HG03469 (cell line): Measurements from ENCODE around the gene KCNH6.

Source experiments
- ATAC-seq: cut with Tn5 transposase; IDR thresholded peaks from one replicate; pipeline ENCODE4 v1.9.1; 2021; ENCODE audit warnings: mild to moderate bottlenecking, moderate library complexity, moderate number of reproducible peaks; ENCODE audit not compliant: unreplicated experiment

KCNH6 gene

GRCh38 chr17:63511331-63511730 lies 11.8 kb upstream of the KCNH6 start:
- ATAC-seq, result no peak

GRCh38 chr17:63512388-63512787 lies 10.8 kb upstream of the KCNH6 start:
- no peak for ATAC-seq

- ATAC-seq, result no peak
These were observed 10.1 kb upstream of the KCNH6 start for GRCh38 chr17:63512896-63513644.

- ATAC-seq, result no peak
These were observed 8.7 kb upstream of the KCNH6 start for GRCh38 chr17:63514477-63514876.

- ATAC-seq, result no peak
These were observed 8.2 kb upstream of the KCNH6 start for GRCh38 chr17:63514974-63515373.

- ATAC-seq, result no peak
These were observed 7.7 kb upstream of the KCNH6 start for GRCh38 chr17:63515426-63515825.

- ATAC-seq, result no peak
These were observed 6.0 kb upstream of the KCNH6 start for GRCh38 chr17:63516910-63517824.

- ATAC-seq, result no peak
These were observed 5.2 kb upstream of the KCNH6 start for GRCh38 chr17:63517825-63518534.

- ATAC-seq, result no peak
These were observed 3.9 kb upstream of the KCNH6 start for GRCh38 chr17:63519116-63519881.

- ATAC-seq, result no peak
These were observed 2.9 kb upstream of the KCNH6 start for GRCh38 chr17:63519972-63520882.

GRCh38 chr17:63524051-63524450 lies 893 bp downstream of the KCNH6 start:
- ATAC-seq, result no peak

GRCh38 chr17:63525190-63525946 lies 2.2 kb downstream of the KCNH6 start:
- ATAC-seq, result no peak

- ATAC-seq, result no peak
These were observed 3.7 kb downstream of the KCNH6 start for GRCh38 chr17:63526861-63527260.

GRCh38 chr17:63528183-63528582 lies 5.0 kb downstream of the KCNH6 start:
- ATAC-seq, result no peak

- ATAC-seq, result no peak
These were observed 6.8 kb downstream of the KCNH6 start for GRCh38 chr17:63529711-63530556.

- no peak for ATAC-seq
These were observed 7.4 kb downstream of the KCNH6 start for GRCh38 chr17:63530557-63531021.

GRCh38 chr17:63531022-63531965 lies 8.1 kb downstream of the KCNH6 start:
- ATAC-seq, result no peak
